ENCODE measurements around the gene TTC39B. TPM values are rescaled to one million over a fixed set of nuclear protein-coding genes. Genes with fewer than 3 reads are reported as not detected.

The TTC39B gene
- total RNA-seq, 1 donor from 2014 or later, result 2.7 TPM

GRCh38 chr9:15310107-15310850 lies 3.3 kb upstream of the TTC39B start:
- no peak overlapping the region for H3K27ac ChIP-seq
- no peak for DNase-seq (ENCODE audit: low spot score in 2 of 2)
- intact Hi-C loops (cut with DNase I), result loop anchor here (5.0 kb wide), 1 partner anchor 62 kb away; no protein-coding TSS in a partner anchor
- H3K9me3 ChIP-seq, result no peaks in the 10 kb centered on the region
- H3K27me3 ChIP-seq, result no peaks in the 10 kb centered on the region
- H3K4me1 ChIP-seq, result peaks cover under 1 to 4% of the 10 kb centered on the region in 2 donors
- no peaks in the 10 kb centered on the region for H3K36me3 ChIP-seq
- H3K4me3 ChIP-seq, result no peak overlapping the region
- no peak for TF ChIP-seq CTCF (IDR thresholded peaks at IDR 0.05)

GRCh38 chr9:15308511-15308910 lies 1.5 kb upstream of the TTC39B start:
- intact Hi-C loops (cut with DNase I), result loop anchor here (5.0 kb wide), 4 partner anchors 61 to 244 kb away; partner anchors contain the start of genes CCDC171 and SNAPC3

GRCh38 chr9:15307523-15307841 lies 466 bp upstream of the TTC39B start:
- Histone ChIP-seq H3K4me1 (peaks cover 3 to 4% of the 10 kb centered on the region in 2 donors), H3K4me3 (peak overlapping the region; percentile 82 to 97), H3K9me3 (no peaks in the 10 kb centered on the region), H3K27ac (peak overlapping the region; percentile 89 to 91), H3K27me3 (no peaks in the 10 kb centered on the region), H3K36me3 (no peaks in the 10 kb centered on the region)
- intact Hi-C loops (cut with DNase I), result loop anchor here (5.0 kb wide), 4 partner anchors 60 to 245 kb away; partner anchors contain the start of genes CCDC171 and SNAPC3
- TF ChIP-seq CTCF (IDR thresholded peaks at IDR 0.05), result no peak
- no peak for DNase-seq (ENCODE audit: low spot score in 2 of 2)

More at GRCh38 chr9:15308511-15308910, 1.5 kb upstream of the TTC39B start:
- no peaks in the 10 kb centered on the region for H3K36me3 ChIP-seq
- no peak overlapping the region for H3K27ac ChIP-seq
- peaks cover 3 to 4% of the 10 kb centered on the region in 2 donors for H3K4me1 ChIP-seq
- H3K27me3 ChIP-seq, result no peaks in the 10 kb centered on the region
- no peak for DNase-seq (ENCODE audit: low spot score in 2 of 2)
- H3K4me3 ChIP-seq, result no peak overlapping the region
- TF ChIP-seq CTCF (IDR thresholded peaks at IDR 0.05), result no peak
- H3K9me3 ChIP-seq, result no peaks in the 10 kb centered on the region

- peak overlapping the region; percentile 89 to 91 for H3K27ac ChIP-seq
- peaks cover 3 to 4% of the 10 kb centered on the region in 2 donors for H3K4me1 ChIP-seq
- H3K36me3 ChIP-seq, result no peaks in the 10 kb centered on the region
- no peaks in the 10 kb centered on the region for H3K27me3 ChIP-seq
- H3K4me3 ChIP-seq, result peak overlapping the region; percentile 82 to 97
- H3K9me3 ChIP-seq, result no peaks in the 10 kb centered on the region
- no peak for TF ChIP-seq CTCF (IDR thresholded peaks at IDR 0.05)
- DNase-seq (ENCODE audit: low spot score in 2 of 2), result peak; percentile 51 to 86
- intact Hi-C loops (cut with DNase I), result loop anchor here (1.0 to 5.0 kb wide), 6 partner anchors 9 to 246 kb away; partner anchors contain the start of genes CCDC171 and SNAPC3
Observed at GRCh38 chr9:15306068-15306756, 804 bp downstream of the TTC39B start.

GRCh38 chr9:15305470-15305869 lies 1.5 kb downstream of the TTC39B start:
- no peak for TF ChIP-seq CTCF (IDR thresholded peaks at IDR 0.05)
- no peak for DNase-seq (ENCODE audit: low spot score in 2 of 2)
- Histone ChIP-seq H3K27me3 (no peaks in the 10 kb centered on the region), H3K9me3 (no peaks in the 10 kb centered on the region), H3K36me3 (no peaks in the 10 kb centered on the region), H3K4me3 (peak overlapping the region; percentile 82 to 97), H3K27ac (peak overlapping the region; percentile 89 to 91), H3K4me1 (peaks cover 3 to 4% of the 10 kb centered on the region in 2 donors)
- intact Hi-C loops (cut with DNase I), result loop anchor here (5.0 kb wide), 4 partner anchors 58 to 247 kb away; partner anchors contain the start of genes CCDC171 and SNAPC3
